ENCODE measurements around the gene AGT. TPM values are rescaled to one million over a fixed set of nuclear protein-coding genes. Genes with fewer than 3 reads are reported as not detected.

Gene AGT
- total and polyA plus RNA-seq, 2 experiments from 2014 or later, result 0.11 TPM; not detected in 1

DNA sequence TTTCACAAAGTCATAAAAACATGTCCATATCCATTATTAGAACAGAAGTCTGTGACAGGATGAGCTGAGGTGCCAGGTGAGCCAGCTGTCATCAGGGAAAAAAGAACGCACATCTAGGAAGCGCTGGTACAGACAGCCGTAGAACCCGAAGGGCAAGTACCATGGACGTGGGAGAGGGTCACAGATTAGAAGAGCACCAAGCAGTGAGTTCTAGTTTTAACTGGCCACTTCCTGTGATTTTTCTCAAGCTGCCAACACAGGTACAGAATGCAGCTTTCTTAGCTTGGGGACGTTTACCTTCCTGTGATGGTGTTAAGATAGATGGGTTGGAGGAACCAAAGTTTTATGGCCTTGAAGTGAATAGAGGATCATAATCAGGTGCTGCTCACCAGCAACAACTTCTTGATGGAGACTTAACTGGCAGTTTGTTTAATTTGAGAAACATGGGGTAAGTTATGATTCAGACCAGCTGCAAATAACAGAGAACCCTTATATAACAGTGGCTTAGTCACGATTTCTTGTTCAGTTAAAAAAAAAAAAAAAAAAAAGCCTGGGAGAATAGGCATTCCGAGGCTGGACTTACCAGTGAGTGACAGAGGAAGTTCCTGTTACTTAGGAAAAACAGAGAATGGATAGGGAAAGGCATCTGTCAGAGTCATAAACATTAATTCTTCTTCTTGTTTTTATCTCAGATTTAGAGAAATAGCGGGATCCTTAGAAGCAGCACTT lies 30.9 kb downstream of the AGT start:
- peaks cover 62% of the 10 kb centered on the region for H3K36me3 Mint-ChIP-seq (ENCODE audit: low read depth)
- no peak overlapping the region for H3K27ac Mint-ChIP-seq
- ATAC-seq (no peak), DNase-seq (ENCODE audit: low spot score) (no peak)
- H3K9me3 Mint-ChIP-seq, result no peaks in the 10 kb centered on the region
- Histone ChIP-seq H3K36me3 (ENCODE audit: insufficient read depth) (peaks cover 44% of the 10 kb centered on the region), H3K9me2 (ENCODE audit: insufficient read depth) (no peaks in the 10 kb centered on the region), H3K27me3 (ENCODE audit: insufficient read depth) (no peaks in the 10 kb centered on the region), H3K4me3 (no peak overlapping the region), H2AFZ (no peak overlapping the region), H3F3A (replicated peaks; ENCODE audit: low read depth) (no peaks in the 10 kb centered on the region), H3K4me2 (no peak overlapping the region), H4K20me1 (replicated peaks; ENCODE audit: insufficient read depth) (no peaks in the 10 kb centered on the region; the same call in 1 of the 2 replicates), H3K79me2 (replicated peaks; ENCODE audit: insufficient read depth) (no peaks in the 10 kb centered on the region), H3K4me1 (ENCODE audit: insufficient read depth) (no peaks in the 10 kb centered on the region), H3K27ac (ENCODE audit: low read depth) (no peak overlapping the region)
- TF ChIP-seq STAT1 (IDR thresholded peaks at IDR 0.05; ENCODE audit: unreplicated experiment) (no peak), EZH2phosphoT487 (IDR thresholded peaks at IDR 0.05; ENCODE audit: unreplicated experiment) (no peak), REST (IDR thresholded peaks at IDR 0.05; ENCODE audit: unreplicated experiment) (no peak), CREB1 (CRISPR knock-in tag; IDR thresholded peaks at IDR 0.05; ENCODE audit: low read depth) (no peak), NANOG (IDR thresholded peaks at IDR 0.05; ENCODE audit: borderline replicate concordance) (no peak), EZH2 (IDR thresholded peaks at IDR 0.05; ENCODE audit: low read depth, unreplicated experiment) (no peak), JUNB (IDR thresholded peaks at IDR 0.05; ENCODE audit: unreplicated experiment) (no peak), POLR2AphosphoS5 (IDR thresholded peaks at IDR 0.05; ENCODE audit: low read depth) (no peak), ZNF114 (CRISPR knock-in tag; IDR thresholded peaks at IDR 0.05) (no peak), ZNF331 (CRISPR knock-in tag; IDR thresholded peaks at IDR 0.05; ENCODE audit: low read depth) (no peak)
- TF ChIP-seq, protein P1, sequence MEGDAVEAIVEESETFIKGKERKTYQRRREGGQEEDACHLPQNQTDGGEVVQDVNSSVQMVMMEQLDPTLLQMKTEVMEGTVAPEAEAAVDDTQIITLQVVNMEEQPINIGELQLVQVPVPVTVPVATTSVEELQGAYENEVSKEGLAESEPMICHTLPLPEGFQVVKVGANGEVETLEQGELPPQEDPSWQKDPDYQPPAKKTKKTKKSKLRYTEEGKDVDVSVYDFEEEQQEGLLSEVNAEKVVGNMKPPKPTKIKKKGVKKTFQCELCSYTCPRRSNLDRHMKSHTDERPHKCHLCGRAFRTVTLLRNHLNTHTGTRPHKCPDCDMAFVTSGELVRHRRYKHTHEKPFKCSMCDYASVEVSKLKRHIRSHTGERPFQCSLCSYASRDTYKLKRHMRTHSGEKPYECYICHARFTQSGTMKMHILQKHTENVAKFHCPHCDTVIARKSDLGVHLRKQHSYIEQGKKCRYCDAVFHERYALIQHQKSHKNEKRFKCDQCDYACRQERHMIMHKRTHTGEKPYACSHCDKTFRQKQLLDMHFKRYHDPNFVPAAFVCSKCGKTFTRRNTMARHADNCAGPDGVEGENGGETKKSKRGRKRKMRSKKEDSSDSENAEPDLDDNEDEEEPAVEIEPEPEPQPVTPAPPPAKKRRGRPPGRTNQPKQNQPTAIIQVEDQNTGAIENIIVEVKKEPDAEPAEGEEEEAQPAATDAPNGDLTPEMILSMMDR (conservative IDR thresholded peaks at IDR 0.05; ENCODE audit: low read depth in 2 of 2), result no peak
- TF ChIP-seq, protein P2, sequence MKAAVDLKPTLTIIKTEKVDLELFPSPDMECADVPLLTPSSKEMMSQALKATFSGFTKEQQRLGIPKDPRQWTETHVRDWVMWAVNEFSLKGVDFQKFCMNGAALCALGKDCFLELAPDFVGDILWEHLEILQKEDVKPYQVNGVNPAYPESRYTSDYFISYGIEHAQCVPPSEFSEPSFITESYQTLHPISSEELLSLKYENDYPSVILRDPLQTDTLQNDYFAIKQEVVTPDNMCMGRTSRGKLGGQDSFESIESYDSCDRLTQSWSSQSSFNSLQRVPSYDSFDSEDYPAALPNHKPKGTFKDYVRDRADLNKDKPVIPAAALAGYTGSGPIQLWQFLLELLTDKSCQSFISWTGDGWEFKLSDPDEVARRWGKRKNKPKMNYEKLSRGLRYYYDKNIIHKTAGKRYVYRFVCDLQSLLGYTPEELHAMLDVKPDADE (IDR thresholded peaks at IDR 0.05), result no peak
- TF ChIP-seq, protein P3, sequence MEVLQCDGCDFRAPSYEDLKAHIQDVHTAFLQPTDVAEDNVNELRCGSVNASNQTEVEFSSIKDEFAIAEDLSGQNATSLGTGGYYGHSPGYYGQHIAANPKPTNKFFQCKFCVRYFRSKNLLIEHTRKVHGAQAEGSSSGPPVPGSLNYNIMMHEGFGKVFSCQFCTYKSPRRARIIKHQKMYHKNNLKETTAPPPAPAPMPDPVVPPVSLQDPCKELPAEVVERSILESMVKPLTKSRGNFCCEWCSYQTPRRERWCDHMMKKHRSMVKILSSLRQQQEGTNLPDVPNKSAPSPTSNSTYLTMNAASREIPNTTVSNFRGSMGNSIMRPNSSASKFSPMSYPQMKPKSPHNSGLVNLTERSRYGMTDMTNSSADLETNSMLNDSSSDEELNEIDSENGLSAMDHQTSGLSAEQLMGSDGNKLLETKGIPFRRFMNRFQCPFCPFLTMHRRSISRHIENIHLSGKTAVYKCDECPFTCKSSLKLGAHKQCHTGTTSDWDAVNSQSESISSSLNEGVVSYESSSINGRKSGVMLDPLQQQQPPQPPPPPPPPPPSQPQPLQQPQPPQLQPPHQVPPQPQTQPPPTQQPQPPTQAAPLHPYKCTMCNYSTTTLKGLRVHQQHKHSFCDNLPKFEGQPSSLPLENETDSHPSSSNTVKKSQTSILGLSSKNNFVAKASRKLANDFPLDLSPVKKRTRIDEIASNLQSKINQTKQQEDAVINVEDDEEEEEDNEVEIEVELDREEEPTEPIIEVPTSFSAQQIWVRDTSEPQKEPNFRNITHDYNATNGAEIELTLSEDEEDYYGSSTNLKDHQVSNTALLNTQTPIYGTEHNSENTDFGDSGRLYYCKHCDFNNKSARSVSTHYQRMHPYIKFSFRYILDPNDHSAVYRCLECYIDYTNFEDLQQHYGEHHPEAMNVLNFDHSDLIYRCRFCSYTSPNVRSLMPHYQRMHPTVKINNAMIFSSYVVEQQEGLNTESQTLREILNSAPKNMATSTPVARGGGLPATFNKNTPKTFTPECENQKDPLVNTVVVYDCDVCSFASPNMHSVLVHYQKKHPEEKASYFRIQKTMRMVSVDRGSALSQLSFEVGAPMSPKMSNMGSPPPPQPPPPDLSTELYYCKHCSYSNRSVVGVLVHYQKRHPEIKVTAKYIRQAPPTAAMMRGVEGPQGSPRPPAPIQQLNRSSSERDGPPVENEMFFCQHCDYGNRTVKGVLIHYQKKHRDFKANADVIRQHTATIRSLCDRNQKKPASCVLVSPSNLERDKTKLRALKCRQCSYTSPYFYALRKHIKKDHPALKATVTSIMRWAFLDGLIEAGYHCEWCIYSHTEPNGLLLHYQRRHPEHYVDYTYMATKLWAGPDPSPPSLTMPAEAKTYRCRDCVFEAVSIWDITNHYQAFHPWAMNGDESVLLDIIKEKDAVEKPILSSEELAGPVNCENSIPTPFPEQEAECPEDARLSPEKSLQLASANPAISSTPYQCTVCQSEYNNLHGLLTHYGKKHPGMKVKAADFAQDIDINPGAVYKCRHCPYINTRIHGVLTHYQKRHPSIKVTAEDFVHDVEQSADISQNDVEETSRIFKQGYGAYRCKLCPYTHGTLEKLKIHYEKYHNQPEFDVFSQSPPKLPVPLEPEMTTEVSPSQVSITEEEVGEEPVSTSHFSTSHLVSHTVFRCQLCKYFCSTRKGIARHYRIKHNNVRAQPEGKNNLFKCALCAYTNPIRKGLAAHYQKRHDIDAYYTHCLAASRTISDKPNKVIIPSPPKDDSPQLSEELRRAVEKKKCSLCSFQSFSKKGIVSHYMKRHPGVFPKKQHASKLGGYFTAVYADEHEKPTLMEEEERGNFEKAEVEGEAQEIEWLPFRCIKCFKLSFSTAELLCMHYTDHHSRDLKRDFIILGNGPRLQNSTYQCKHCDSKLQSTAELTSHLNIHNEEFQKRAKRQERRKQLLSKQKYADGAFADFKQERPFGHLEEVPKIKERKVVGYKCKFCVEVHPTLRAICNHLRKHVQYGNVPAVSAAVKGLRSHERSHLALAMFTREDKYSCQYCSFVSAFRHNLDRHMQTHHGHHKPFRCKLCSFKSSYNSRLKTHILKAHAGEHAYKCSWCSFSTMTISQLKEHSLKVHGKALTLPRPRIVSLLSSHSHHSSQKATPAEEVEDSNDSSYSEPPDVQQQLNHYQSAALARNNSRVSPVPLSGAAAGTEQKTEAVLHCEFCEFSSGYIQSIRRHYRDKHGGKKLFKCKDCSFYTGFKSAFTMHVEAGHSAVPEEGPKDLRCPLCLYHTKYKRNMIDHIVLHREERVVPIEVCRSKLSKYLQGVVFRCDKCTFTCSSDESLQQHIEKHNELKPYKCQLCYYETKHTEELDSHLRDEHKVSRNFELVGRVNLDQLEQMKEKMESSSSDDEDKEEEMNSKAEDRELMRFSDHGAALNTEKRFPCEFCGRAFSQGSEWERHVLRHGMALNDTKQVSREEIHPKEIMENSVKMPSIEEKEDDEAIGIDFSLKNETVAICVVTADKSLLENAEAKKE (CRISPR knock-in tag; IDR thresholded peaks at IDR 0.05), result no peak
- H3K27me3 Mint-ChIP-seq (ENCODE audit: insufficient read depth, low read depth, poor library complexity), result no peaks in the 10 kb centered on the region
- no peak overlapping the region for H3K4me3 Mint-ChIP-seq
- H3K4me1 Mint-ChIP-seq, result no peaks in the 10 kb centered on the region
